Thymus (tissue), 11 donors: ENCODE results near the gene SFTPD. TPM values are rescaled to one million over a fixed set of nuclear protein-coding genes. Genes with fewer than 3 reads are reported as not detected.
"Not testable (repeated sequence)": the region's sequence is repeated elsewhere in the genome, so short reads cannot be mapped to it uniquely, and the experiment has no call there.

ENCODE experiments used
- DNase-seq, 9 donors: peaks; one replicate each; pipeline ENCODE4 v3.0.0-alpha.2; 2013; ENCODE audit warnings: low spot score in 9 of 9, low read depth in 6 of 9, missing footprints in 1 of 9
- H3K27ac ChIP-seq, 2 donors: one replicate each; pipeline ENCODE4 v1.5.1; 2013; ENCODE audit warnings: control low read depth in 1 of 2, low read depth in 1 of 2, low read length in 1 of 2, mild to moderate bottlenecking in 1 of 2, moderate library complexity in 1 of 2
- H3K27me3 ChIP-seq, 2 donors: one replicate each; pipeline ENCODE4 v1.5.1; 2013; ENCODE audit warnings: low read length in 1 of 2; ENCODE audit not compliant: control insufficient read depth in 2 of 2, insufficient read depth in 1 of 2
- H3K36me3 ChIP-seq, 2 donors: one replicate each; pipeline ENCODE4 v1.5.1; 2013; ENCODE audit warnings: low read length in 1 of 2, mild to moderate bottlenecking in 1 of 2, moderate library complexity in 1 of 2; ENCODE audit not compliant: control insufficient read depth in 2 of 2, insufficient read depth in 2 of 2
- H3K4me1 ChIP-seq, 2 donors: one replicate each; pipeline ENCODE4 v1.5.1; 2013; ENCODE audit warnings: low read length in 2 of 2; ENCODE audit not compliant: control insufficient read depth in 2 of 2, insufficient read depth in 2 of 2
- H3K4me3 ChIP-seq, 2 donors: one replicate each; pipeline ENCODE4 v1.5.1; 2013; ENCODE audit warnings: low read length in 2 of 2, control low read depth in 1 of 2, mild to moderate bottlenecking in 1 of 2
- H3K9me3 ChIP-seq, 2 donors: one replicate each; pipeline ENCODE4 v1.5.1; 2013; ENCODE audit warnings: low read length in 1 of 2, mild to moderate bottlenecking in 1 of 2; ENCODE audit not compliant: control insufficient read depth in 2 of 2, insufficient read depth in 1 of 2
- WGBS: extraction: QIAGEN DNeasy Blood & Tissue Kit; methylation state at CpG from one replicate; pipeline ENCODE4 v1.1.7; 2013; 5-methylcytosine and 5-hydroxymethylcytosine counted together
- polyA plus RNA-seq: library from polyadenylated mRNA; stranded (reverse); fragments of 200-250 nt; gene quantifications from one replicate; pipeline ENCODE4 v1.2.3, GENCODE V29; 2013
- total RNA-seq: library from RNA; stranded (reverse); fragments of 120-200 nt; gene quantifications from one replicate; pipeline ENCODE4 v1.2.4, GENCODE V29; 2013
- donor health status: healthy.

The SFTPD gene
- total and polyA plus RNA-seq, 2 donors, result 0.47 to 2.6 TPM

GRCh38 chr10:79930267-79930666 is 18.6 kb downstream of the SFTPD start:
- peaks cover 0 to 19% of the 10 kb centered on the region in 2 donors for H3K27me3 ChIP-seq
- DNase-seq, result no peak
- no peak overlapping the region for H3K27ac ChIP-seq
- no peak overlapping the region for H3K4me3 ChIP-seq
- H3K9me3 ChIP-seq, result no peaks in the 10 kb centered on the region
- no peaks in the 10 kb centered on the region for H3K36me3 ChIP-seq
- no peaks in the 10 kb centered on the region for H3K4me1 ChIP-seq
- WGBS, result 63% methylated on average over 4 of the region's 4 CpGs

GRCh38 chr10:79929409-79929904 is 19.4 kb downstream of the SFTPD start:
- no peaks in the 10 kb centered on the region for H3K36me3 ChIP-seq
- DNase-seq, result peak in 7 of 9 donors; percentile 35 to 75 (median 42)

GRCh38 chr10:79928028-79928583 is 20.8 kb downstream of the SFTPD start:
- Histone ChIP-seq H3K27me3 (peaks cover 0 to 19% of the 10 kb centered on the region in 2 donors), H3K4me3 (no peak overlapping the region), H3K9me3 (no peaks in the 10 kb centered on the region), H3K27ac (no peak overlapping the region), H3K36me3 (no peaks in the 10 kb centered on the region), H3K4me1 (no peaks in the 10 kb centered on the region)
- 83% methylated on average over 7 of the region's 7 CpGs for WGBS
- no peak for DNase-seq

More at GRCh38 chr10:79929409-79929904, 19.4 kb downstream of the SFTPD start:
- H3K27me3 ChIP-seq, result peaks cover 0 to 19% of the 10 kb centered on the region in 2 donors
- H3K4me1 ChIP-seq, result no peaks in the 10 kb centered on the region
- WGBS, result 19% methylated on average over 14 of the region's 14 CpGs
- H3K9me3 ChIP-seq, result no peaks in the 10 kb centered on the region
- no peak overlapping the region for H3K4me3 ChIP-seq
- no peak overlapping the region for H3K27ac ChIP-seq

- no peaks in the 10 kb centered on the region for H3K36me3 ChIP-seq
- no peak for DNase-seq
- peaks cover 0 to 19% of the 10 kb centered on the region in 2 donors for H3K27me3 ChIP-seq
- 93% methylated on average over 3 of the region's 3 CpGs for WGBS
- no peaks in the 10 kb centered on the region for H3K9me3 ChIP-seq
- no peaks in the 10 kb centered on the region for H3K4me1 ChIP-seq
- H3K4me3 ChIP-seq, result no peak overlapping the region
- no peak overlapping the region for H3K27ac ChIP-seq
Measured at GRCh38 chr10:79927111-79927828, 21.6 kb downstream of the SFTPD start.

GRCh38 chr10:79926037-79926436 is 22.9 kb downstream of the SFTPD start:
- Histone ChIP-seq H3K9me3 (no peaks in the 10 kb centered on the region), H3K36me3 (no peaks in the 10 kb centered on the region), H3K27ac (no peak overlapping the region), H3K4me3 (no peak overlapping the region), H3K4me1 (no peaks in the 10 kb centered on the region), H3K27me3 (peaks cover 0 to 18% of the 10 kb centered on the region in 2 donors)
- WGBS, result 82% methylated on average over 7 of the region's 7 CpGs
- no peak for DNase-seq

GRCh38 chr10:79925614-79926013 is 23.3 kb downstream of the SFTPD start:
- Histone ChIP-seq H3K4me1 (no peaks in the 10 kb centered on the region), H3K9me3 (no peaks in the 10 kb centered on the region), H3K27me3 (peaks cover 0 to 14% of the 10 kb centered on the region in 2 donors), H3K27ac (no peak overlapping the region), H3K4me3 (no peak overlapping the region), H3K36me3 (no peaks in the 10 kb centered on the region)
- 56% methylated on average over 3 of the region's 3 CpGs for WGBS
- DNase-seq, result no peak

GRCh38 chr10:79923669-79924068 is 25.2 kb downstream of the SFTPD start:
- DNase-seq, result no peak
- 98% methylated on average over 8 of the region's 8 CpGs for WGBS

GRCh38 chr10:79923145-79923544 is 25.8 kb downstream of the SFTPD start:
- H3K36me3 ChIP-seq, result no peaks in the 10 kb centered on the region
- WGBS, result 98% methylated on average over 3 of the region's 3 CpGs
- no peaks in the 10 kb centered on the region for H3K9me3 ChIP-seq
- H3K4me1 ChIP-seq, result no peaks in the 10 kb centered on the region
- no peak overlapping the region for H3K4me3 ChIP-seq
- no peak for DNase-seq
- H3K27me3 ChIP-seq, result no peaks in the 10 kb centered on the region
- H3K27ac ChIP-seq, result no peak overlapping the region

More at GRCh38 chr10:79923669-79924068, 25.2 kb downstream of the SFTPD start:
- no peak overlapping the region for H3K4me3 ChIP-seq
- no peaks in the 10 kb centered on the region for H3K4me1 ChIP-seq
- H3K36me3 ChIP-seq, result no peaks in the 10 kb centered on the region
- H3K27me3 ChIP-seq, result no peaks in the 10 kb centered on the region
- no peak overlapping the region for H3K27ac ChIP-seq
- H3K9me3 ChIP-seq, result no peaks in the 10 kb centered on the region

GRCh38 chr10:79922011-79922412 is 26.9 kb downstream of the SFTPD start:
- not testable (repeated sequence) for H3K27ac ChIP-seq, H3K36me3 ChIP-seq, H3K4me1 ChIP-seq, H3K4me3 ChIP-seq, DNase-seq, H3K9me3 ChIP-seq, H3K27me3 ChIP-seq
- WGBS, result 93% methylated on average over 6 of the region's 6 CpGs
